ENCODE measurements around the gene FASTKD3.
A peak's percentile ranks its signal among the peaks of the same experiment; 100 is the strongest.

Gene FASTKD3

GRCh38 chr5:7849681-7850394 lies 19.0 kb downstream of the FASTKD3 start:
- no peak for DNase-seq (ENCODE audit: low read depth)

- no peak for DNase-seq (ENCODE audit: low read depth)
These were observed 20.5 kb downstream of the FASTKD3 start for GRCh38 chr5:7848296-7848695.

GRCh38 chr5:7846327-7846726 lies 22.5 kb downstream of the FASTKD3 start:
- DNase-seq (ENCODE audit: low read depth), result no peak

GRCh38 chr5:7845557-7845956 lies 23.3 kb downstream of the FASTKD3 start:
- no peak for DNase-seq (ENCODE audit: low read depth)

GRCh38 chr5:7844901-7845300 lies 23.9 kb downstream of the FASTKD3 start:
- no peak for DNase-seq (ENCODE audit: low read depth)

- DNase-seq (ENCODE audit: low read depth), result no peak
These were observed 26.3 kb downstream of the FASTKD3 start for GRCh38 chr5:7842531-7842930.

GRCh38 chr5:7837403-7837802 lies 31.4 kb downstream of the FASTKD3 start:
- no peak for DNase-seq (ENCODE audit: low read depth)

GRCh38 chr5:7834982-7835381 lies 33.8 kb downstream of the FASTKD3 start:
- DNase-seq (ENCODE audit: low read depth), result no peak

GRCh38 chr5:7828269-7828668 lies 40.6 kb downstream of the FASTKD3 start:
- no peak for DNase-seq (ENCODE audit: low read depth)

GRCh38 chr5:7827610-7828009 lies 41.2 kb downstream of the FASTKD3 start:
- no peak for DNase-seq (ENCODE audit: low read depth)

GRCh38 chr5:7825630-7826029 lies 43.2 kb downstream of the FASTKD3 start:
- DNase-seq (ENCODE audit: low read depth), result no peak

- no peak for DNase-seq (ENCODE audit: low read depth)
These were observed 43.8 kb downstream of the FASTKD3 start for GRCh38 chr5:7824995-7825394.

GRCh38 chr5:7823594-7823993 lies 45.2 kb downstream of the FASTKD3 start:
- no peak for DNase-seq (ENCODE audit: low read depth)

GRCh38 chr5:7822449-7822848 lies 46.4 kb downstream of the FASTKD3 start:
- DNase-seq (ENCODE audit: low read depth), result no peak

- no peak for DNase-seq (ENCODE audit: low read depth)
These were observed 52.3 kb downstream of the FASTKD3 start for GRCh38 chr5:7816535-7816901.

- peak; percentile 39 for DNase-seq (ENCODE audit: low read depth)
These were observed 52.8 kb downstream of the FASTKD3 start for GRCh38 chr5:7815892-7816534.

GRCh38 chr5:7814816-7815215 lies 54.0 kb downstream of the FASTKD3 start:
- DNase-seq (ENCODE audit: low read depth), result no peak

- DNase-seq (ENCODE audit: low read depth), result no peak
These were observed 55.3 kb downstream of the FASTKD3 start for GRCh38 chr5:7813576-7813975.

- no peak for DNase-seq (ENCODE audit: low read depth)
These were observed 55.8 kb downstream of the FASTKD3 start for GRCh38 chr5:7813007-7813406.

GRCh38 chr5:7811715-7812114 lies 57.1 kb downstream of the FASTKD3 start:
- no peak for DNase-seq (ENCODE audit: low read depth)

Data from activated T-cell treated with anti-CD3 and anti-CD28 coated beads for 24 hours (primary cell).